Tibial nerve (tissue), 4 donors: ENCODE results near the gene S100A5.

Experiments used
- CTCF ChIP-seq, 5 experiments: fragments of 200-600 bp in 3 of 5; fragments of 450-650 bp in 2 of 5; sonication (generic) in 3 of 5; IDR thresholded peaks; one replicate each; pipeline ENCODE4 v1.5.1; 2016 to 2019; ENCODE audit warnings: antibody characterized with exemption in 5 of 5, mild to moderate bottlenecking in 3 of 5, moderate library complexity in 2 of 5
- EP300 ChIP-seq, 2 donors: sonication (generic); formaldehyde crosslinking; IDR thresholded peaks; one replicate each; pipeline ENCODE4 v1.6.1; 2017; ENCODE audit warnings: antibody characterized with exemption in 2 of 2, mild to moderate bottlenecking in 1 of 2

GRCh38 chr1:153578936-153579335 lies 38.2 kb upstream of the S100A5 start:
- TF ChIP-seq CTCF (IDR thresholded peaks at IDR 0.05) (no peak), EP300 (IDR thresholded peaks at IDR 0.05) (no peak)
